Measurements from ENCODE around the gene IFT57.

Gene IFT57

GRCh38 chr3:108202834-108203233 lies 19.4 kb downstream of the IFT57 start:
- TF ChIP-seq FOXA1 (IDR thresholded peaks at IDR 0.05) (no peak), FOXM1 (IDR thresholded peaks at IDR 0.05; ENCODE audit: borderline replicate concordance) (no peak), ARNT (IDR thresholded peaks at IDR 0.05) (no peak), LEF1 (IDR thresholded peaks at IDR 0.05; ENCODE audit: borderline replicate concordance) (no peak), ELF4 (IDR thresholded peaks at IDR 0.05) (no peak), PKNOX1 (IDR thresholded peaks at IDR 0.05) (no peak), HDGF (IDR thresholded peaks at IDR 0.05; ENCODE audit: borderline replicate concordance) (no peak), SUZ12 (IDR thresholded peaks at IDR 0.05) (no peak), FOXK2 (IDR thresholded peaks at IDR 0.05) (no peak), SP1 (IDR thresholded peaks at IDR 0.05) (no peak), ZNF384 (IDR thresholded peaks at IDR 0.05) (no peak), CTBP1 (IDR thresholded peaks at IDR 0.05; ENCODE audit: borderline replicate concordance) (no peak), NFRKB (IDR thresholded peaks at IDR 0.05) (no peak), L3MBTL2 (conservative IDR thresholded peaks at IDR 0.05) (no peak), BHLHE40 (IDR thresholded peaks at IDR 0.05; ENCODE audit: borderline replicate concordance) (no peak), TARDBP (IDR thresholded peaks at IDR 0.05) (no peak)
- POLR2A ChIA-PET, result no interaction called here
- CTCF ChIA-PET, result no interaction called here
- DNase-seq (ENCODE audit: extremely low spot score), result peak; percentile 8

GRCh38 chr3:108202080-108202479 lies 20.1 kb downstream of the IFT57 start:
- TF ChIP-seq BHLHE40 (IDR thresholded peaks at IDR 0.05; ENCODE audit: borderline replicate concordance) (no peak), ELF4 (IDR thresholded peaks at IDR 0.05) (no peak)
- ChIA-PET CTCF (no interaction called here), POLR2A (no interaction called here)
- no peak for DNase-seq (ENCODE audit: extremely low spot score)

GRCh38 chr3:108201258-108201657 lies 21.0 kb downstream of the IFT57 start:
- DNase-seq (ENCODE audit: extremely low spot score), result no peak
- ChIA-PET CTCF (no interaction called here), POLR2A (no interaction called here)
- TF ChIP-seq TARDBP (IDR thresholded peaks at IDR 0.05), result no peak
- no peak for TF ChIP-seq LEF1 (IDR thresholded peaks at IDR 0.05; ENCODE audit: borderline replicate concordance)
- no peak for TF ChIP-seq FOXM1 (IDR thresholded peaks at IDR 0.05; ENCODE audit: borderline replicate concordance)
- TF ChIP-seq BHLHE40 (IDR thresholded peaks at IDR 0.05; ENCODE audit: borderline replicate concordance), result no peak
- TF ChIP-seq HDGF (IDR thresholded peaks at IDR 0.05; ENCODE audit: borderline replicate concordance), result no peak
- TF ChIP-seq L3MBTL2 (conservative IDR thresholded peaks at IDR 0.05), result no peak
- no peak for TF ChIP-seq FOXA1 (IDR thresholded peaks at IDR 0.05)
- no peak for TF ChIP-seq ELF4 (IDR thresholded peaks at IDR 0.05)
- TF ChIP-seq SP1 (IDR thresholded peaks at IDR 0.05), result no peak

- ChIA-PET POLR2A (no interaction called here), CTCF (no interaction called here)
- TF ChIP-seq ELF4 (IDR thresholded peaks at IDR 0.05), result no peak
- TF ChIP-seq L3MBTL2 (conservative IDR thresholded peaks at IDR 0.05), result no peak
- no peak for TF ChIP-seq BHLHE40 (IDR thresholded peaks at IDR 0.05; ENCODE audit: borderline replicate concordance)
- TF ChIP-seq ZNF384 (IDR thresholded peaks at IDR 0.05), result no peak
- no peak for TF ChIP-seq PKNOX1 (IDR thresholded peaks at IDR 0.05)
- no peak for TF ChIP-seq ARNT (IDR thresholded peaks at IDR 0.05)
- no peak for TF ChIP-seq LEF1 (IDR thresholded peaks at IDR 0.05; ENCODE audit: borderline replicate concordance)
- TF ChIP-seq CTBP1 (IDR thresholded peaks at IDR 0.05; ENCODE audit: borderline replicate concordance), result no peak
- no peak for TF ChIP-seq HDGF (IDR thresholded peaks at IDR 0.05; ENCODE audit: borderline replicate concordance)
- TF ChIP-seq FOXK2 (IDR thresholded peaks at IDR 0.05), result no peak
- TF ChIP-seq FOXM1 (IDR thresholded peaks at IDR 0.05; ENCODE audit: borderline replicate concordance), result no peak
- TF ChIP-seq FOXA1 (IDR thresholded peaks at IDR 0.05), result no peak
- DNase-seq (ENCODE audit: extremely low spot score), result no peak
Observed at GRCh38 chr3:108200578-108200977, 21.6 kb downstream of the IFT57 start.

- no peak for DNase-seq (ENCODE audit: extremely low spot score)
- POLR2A ChIA-PET, result no interaction called here
- TF ChIP-seq ELF4 (IDR thresholded peaks at IDR 0.05) (no peak), FOXA1 (IDR thresholded peaks at IDR 0.05) (no peak), PKNOX1 (IDR thresholded peaks at IDR 0.05) (no peak), SUZ12 (IDR thresholded peaks at IDR 0.05) (no peak), FOXK2 (IDR thresholded peaks at IDR 0.05) (no peak), NFRKB (IDR thresholded peaks at IDR 0.05) (no peak), FOXM1 (IDR thresholded peaks at IDR 0.05; ENCODE audit: borderline replicate concordance) (no peak), CTBP1 (IDR thresholded peaks at IDR 0.05; ENCODE audit: borderline replicate concordance) (no peak), ZNF384 (IDR thresholded peaks at IDR 0.05) (no peak), SP1 (IDR thresholded peaks at IDR 0.05) (no peak), LEF1 (IDR thresholded peaks at IDR 0.05; ENCODE audit: borderline replicate concordance) (no peak), BHLHE40 (IDR thresholded peaks at IDR 0.05; ENCODE audit: borderline replicate concordance) (no peak), HDGF (IDR thresholded peaks at IDR 0.05; ENCODE audit: borderline replicate concordance) (no peak), L3MBTL2 (conservative IDR thresholded peaks at IDR 0.05) (no peak), TARDBP (IDR thresholded peaks at IDR 0.05) (no peak), ARNT (IDR thresholded peaks at IDR 0.05) (no peak)
- CTCF ChIA-PET, result no interaction called here
Observed at GRCh38 chr3:108200024-108200423, 22.2 kb downstream of the IFT57 start.

GRCh38 chr3:108191394-108191793 lies 30.8 kb downstream of the IFT57 start:
- no peak for TF ChIP-seq SUZ12 (IDR thresholded peaks at IDR 0.05)
- no peak for TF ChIP-seq L3MBTL2 (conservative IDR thresholded peaks at IDR 0.05)
- no peak for TF ChIP-seq FOXA1 (IDR thresholded peaks at IDR 0.05)
- TF ChIP-seq SP1 (IDR thresholded peaks at IDR 0.05), result no peak
- TF ChIP-seq ELF4 (IDR thresholded peaks at IDR 0.05), result no peak
- no peak for DNase-seq (ENCODE audit: extremely low spot score)
- ChIA-PET CTCF (no interaction called here), POLR2A (no interaction called here)

- ChIA-PET POLR2A (no interaction called here), CTCF (no interaction called here)
- DNase-seq (ENCODE audit: extremely low spot score), result no peak
- TF ChIP-seq L3MBTL2 (conservative IDR thresholded peaks at IDR 0.05) (no peak), TARDBP (IDR thresholded peaks at IDR 0.05) (no peak), CTBP1 (IDR thresholded peaks at IDR 0.05; ENCODE audit: borderline replicate concordance) (no peak)
Observed at GRCh38 chr3:108190346-108190745, 31.9 kb downstream of the IFT57 start.

Measured in HEK293T (cell line).